HepG2 (cell line): ENCODE data around the gene TFAP2C. TPM values are rescaled to one million over a fixed set of nuclear protein-coding genes. Genes with fewer than 3 reads are reported as not detected.

Source experiments
- ATAC-seq: fragments of 200-7000 bp; cut with Tn5 transposase; 3 replicates; pipeline ENCODE4 v1.9.1; 2020; ENCODE audit warnings: mild to moderate bottlenecking, moderate library complexity
- BruUV-seq: library from RNA; stranded (reverse); fragments of 400-500 nt; replicated peaks from 2 replicates; lab custom pipeline; 2021; lab: Mats Ljungman, UMichigan
- CTCF ChIA-PET: fragments of 300-600 bp; formaldehyde crosslinking; extraction: SDS; loops from one replicate; lab custom pipeline; 2021; ENCODE audit warnings: low total read pairs, inconsistent platforms, low intra/inter-chr PET ratio; lab: Yijun Ruan, JAX
- POLR2A ChIA-PET: fragments of 350-600 bp; sonication (Branson Sonifier 250); formaldehyde crosslinking; loops from one replicate; lab custom pipeline; 2020; ENCODE audit warnings: antibody characterized with exemption, inconsistent platforms; lab: Yijun Ruan, JAX
- DNase-seq: peaks from one replicate; pipeline ENCODE4 v3.0.0-alpha.2; 2015; ENCODE audit warnings: low spot score
- FAIRE-seq: peaks from 3 replicates; lab custom pipeline; 2011; peaks lifted over from hg19 to GRCh38; lab: Jason Lieb, UNC
- H2AFZ ChIP-seq: one replicate; pipeline ENCODE4 v1.6.1; 2011; ENCODE audit warnings: low read length, inconsistent platforms
- H3K27ac ChIP-seq: fragments of 300-600 bp; 3 replicates; pipeline ENCODE4 v1.8.0; 2011; ENCODE audit warnings: mixed run types, mild to moderate bottlenecking, mixed read lengths, low read length, inconsistent platforms; ENCODE audit not compliant: insufficient read depth; ENCODE audit errors: extremely low read length
- H3K27me3 ChIP-seq, 2 experiments: fragments of 200-600 bp in 1 of 2; 2 replicates in 1 of 2; 3 replicates in 1 of 2; pipeline versions ENCODE4 v1.6.0 to v1.8.0; 2011; ENCODE audit warnings: low read length in 2 of 2, mild to moderate bottlenecking in 2 of 2, moderate library complexity in 2 of 2, inconsistent platforms in 1 of 2; ENCODE audit not compliant: insufficient read depth in 2 of 2, control insufficient read depth in 1 of 2
- H3K36me3 ChIP-seq, 2 experiments: fragments of 200-600 bp in 1 of 2; replicated peaks in 1 of 2; 2 replicates in 1 of 2; 3 replicates in 1 of 2; pipeline versions ENCODE4 v1.5.1 to v1.8.0; 2011; ENCODE audit warnings: low read length in 2 of 2, inconsistent platforms in 1 of 2; ENCODE audit not compliant: insufficient read depth in 2 of 2, control insufficient read depth in 1 of 2
- H3K4me1 ChIP-seq: 2 replicates; pipeline ENCODE4 v1.5.1; 2012; ENCODE audit warnings: low read length, inconsistent platforms; ENCODE audit not compliant: insufficient read depth
- H3K4me2 ChIP-seq: 2 replicates; pipeline ENCODE4 v1.6.0; 2011; ENCODE audit warnings: low read depth, low read length, inconsistent platforms
- H3K4me3 ChIP-seq, 3 experiments: fragments of 200-600 bp in 1 of 3; sonication (generic), shearing (Covaris generic) in 1 of 3; replicated peaks in 1 of 3; 2 replicates each; pipeline ENCODE4 v1.5.1; 2011 to 2016; ENCODE audit warnings: low read length in 3 of 3, inconsistent platforms in 2 of 3, low read depth in 2 of 3, mild to moderate bottlenecking in 2 of 3, control low read depth in 1 of 3, mixed read lengths in 1 of 3; ENCODE audit not compliant: insufficient read depth in 1 of 3
- H3K79me2 ChIP-seq: one replicate; pipeline ENCODE4 v1.6.1; 2011; ENCODE audit warnings: low read length, inconsistent platforms; ENCODE audit not compliant: insufficient read depth
- H3K9ac ChIP-seq: 2 replicates; pipeline ENCODE4 v1.6.0; 2011; ENCODE audit warnings: mild to moderate bottlenecking, low read depth, low read length, inconsistent platforms; ENCODE audit not compliant: insufficient read depth
- H3K9me3 ChIP-seq: 2 replicates; pipeline ENCODE4 v1.5.1; 2012; ENCODE audit warnings: mild to moderate bottlenecking, low read length
- H4K20me1 ChIP-seq: 2 replicates; pipeline ENCODE4 v1.6.0; 2011; ENCODE audit warnings: inconsistent platforms, mild to moderate bottlenecking, low read length, moderate library complexity; ENCODE audit not compliant: insufficient read depth
- ARID2 ChIP-seq: sonication (generic); formaldehyde crosslinking; IDR thresholded peaks from 2 replicates; pipeline ENCODE4 v1.8.1; 2022; ENCODE audit warnings: mild to moderate bottlenecking, missing genetic modification reagents, borderline replicate concordance
- ATF3 ChIP-seq: sonication (generic); formaldehyde crosslinking; IDR thresholded peaks from 2 replicates; pipeline ENCODE4 v1.4.0; 2020; ENCODE audit warnings: missing genetic modification reagents
- CERS6 ChIP-seq: sonication (generic); formaldehyde crosslinking; IDR thresholded peaks from 2 replicates; pipeline ENCODE4 v1.5.0; 2020; ENCODE audit warnings: missing genetic modification reagents
- MAFG ChIP-seq: sonication (generic); formaldehyde crosslinking; IDR thresholded peaks from 2 replicates; pipeline ENCODE4 v1.5.1; 2020; ENCODE audit warnings: mild to moderate bottlenecking, missing genetic modification reagents
- NCOA5 ChIP-seq: sonication (generic); formaldehyde crosslinking; IDR thresholded peaks from 2 replicates; pipeline ENCODE4 v1.4.0; 2020; ENCODE audit warnings: missing genetic modification reagents
- RXRB ChIP-seq: IDR thresholded peaks from 2 replicates; pipeline ENCODE4 v1.6.1; 2016; ENCODE audit warnings: borderline replicate concordance, missing genetic modification reagents, missing compliant biosample characterization
- ZNF484 ChIP-seq: sonication (generic); formaldehyde crosslinking; IDR thresholded peaks from 2 replicates; pipeline ENCODE4 v1.5.1; 2020; ENCODE audit warnings: mild to moderate bottlenecking, low read depth, missing genetic modification reagents, borderline replicate concordance
- ZNF792 ChIP-seq: IDR thresholded peaks from 2 replicates; pipeline ENCODE4 v1.6.1; 2016
- WGBS: methylation state at CpG from one replicate; pipeline ENCODE4 v1.1.6; 2017; ENCODE audit warnings: low lambda C conversion rate; 5-methylcytosine and 5-hydroxymethylcytosine counted together
- in situ Hi-C: cut with HindIII; loops from 2 replicates; pipeline ENCODE4 v1.10.0; 2017; ENCODE audit warnings: low pct_unique_long_range_greater_than_20kb; ENCODE audit not compliant: extremely low pct_ligation_motif_present
- intact Hi-C: fragments of 100-400 bp; cut with micrococcal nuclease; formaldehyde crosslinking; loops from one replicate; pipeline ENCODE4 v1.10.0; 2022; ENCODE audit not compliant: unreplicated experiment
- polyA plus RNA-seq, 8 experiments: library from polyadenylated mRNA; depleted of rRNA in 3 of 8; stranded (reverse) in 7 of 8; unstranded in 1 of 8; fragments of >200 nt; fragmentation: Illumina TruSeq in 4 of 8; extraction: Trizol in 4 of 8; gene quantifications; 2 replicates each; pipeline versions ENCODE4 v1.2.1 to v1.2.3, GENCODE V29; 2011 to 2016; ENCODE audit warnings: low read depth in 4 of 8, missing spikeins in 1 of 8, mixed read lengths in 1 of 8; ENCODE audit not compliant: insufficient read depth in 1 of 8
- total RNA-seq, 5 experiments: library from RNA; depleted of rRNA; stranded (reverse); fragments of >200 nt; fragmentation: Illumina TruSeq; extraction: Trizol; gene quantifications; 2 replicates each; pipeline ENCODE4 v1.2.3, GENCODE V29; 2016; ENCODE audit warnings: low read depth in 1 of 5

Gene TFAP2C
- total and polyA plus RNA-seq, 2 of the 13 experiments (the other 11 are each of a cell fraction or from before 2014, with no cell fraction given): not detected

- intact Hi-C loops: no loop called here
- no peaks in the 10 kb centered on the region for H3K79me2 ChIP-seq
- no peak overlapping the region for H3K4me3 ChIP-seq
Measured at GRCh38 chr20:56634735-56635385, 5.8 kb downstream of the TFAP2C start.

GRCh38 chr20:56636716-56637115 lies 7.6 kb downstream of the TFAP2C start:
- Histone ChIP-seq H3K9me3 (no peaks in the 10 kb centered on the region), H3K36me3 (no peaks in the 10 kb centered on the region), H3K4me1 (no peaks in the 10 kb centered on the region), H4K20me1 (no peaks in the 10 kb centered on the region), H3K4me3 (no peak overlapping the region), H3K4me2 (no peak overlapping the region), H3K9ac (no peak overlapping the region), H2AFZ (no peak overlapping the region), H3K27ac (no peak overlapping the region), H3K79me2 (no peaks in the 10 kb centered on the region), H3K27me3 (peaks cover 10 to 74% of the 10 kb centered on the region in 2 experiments)
- ChIA-PET POLR2A (no interaction called here), CTCF (no interaction called here)
- DNase-seq (no peak), FAIRE-seq (no peak), ATAC-seq (no peak)
- no TSS peak for BruUV-seq
- intact Hi-C loops: no loop called here
- in situ Hi-C loops: no loop called here
- TF ChIP-seq ARID2 (CRISPR knock-in tag) (no peak), ZNF484 (CRISPR knock-in tag) (no peak), ZNF792 (CRISPR knock-in tag) (no peak), RXRB (CRISPR knock-in tag) (no peak)
- WGBS: 2% methylated on average over 3 of the region's 3 CpGs

More at GRCh38 chr20:56634735-56635385, 5.8 kb downstream of the TFAP2C start:
- no peak overlapping the region for H2AFZ ChIP-seq
- CTCF ChIA-PET: no interaction called here
- BruUV-seq: no TSS peak
- TF ChIP-seq CERS6 (no peak), ATF3 (no peak), MAFG (CRISPR knock-in tag) (no peak), NCOA5 (CRISPR knock-in tag) (no peak)
- H3K9me3 ChIP-seq: no peaks in the 10 kb centered on the region
- H3K4me2 ChIP-seq: no peak overlapping the region
- ATAC-seq (no peak), DNase-seq (no peak), FAIRE-seq (no peak)
- H4K20me1 ChIP-seq: no peaks in the 10 kb centered on the region
- WGBS: 2% methylated on average over 13 of the region's 13 CpGs
- H3K27me3 ChIP-seq: peaks cover 10 to 79% of the 10 kb centered on the region in 2 experiments
- in situ Hi-C loops: no loop called here
- H3K36me3 ChIP-seq: no peaks in the 10 kb centered on the region
- no peak overlapping the region for H3K9ac ChIP-seq
- no peaks in the 10 kb centered on the region for H3K4me1 ChIP-seq
- no peak overlapping the region for H3K27ac ChIP-seq
- POLR2A ChIA-PET: no interaction called here
